ENCODE measurements around the gene PCDHA8.
A peak's percentile ranks its signal among the peaks of the same experiment; 100 is the strongest.

DNA sequence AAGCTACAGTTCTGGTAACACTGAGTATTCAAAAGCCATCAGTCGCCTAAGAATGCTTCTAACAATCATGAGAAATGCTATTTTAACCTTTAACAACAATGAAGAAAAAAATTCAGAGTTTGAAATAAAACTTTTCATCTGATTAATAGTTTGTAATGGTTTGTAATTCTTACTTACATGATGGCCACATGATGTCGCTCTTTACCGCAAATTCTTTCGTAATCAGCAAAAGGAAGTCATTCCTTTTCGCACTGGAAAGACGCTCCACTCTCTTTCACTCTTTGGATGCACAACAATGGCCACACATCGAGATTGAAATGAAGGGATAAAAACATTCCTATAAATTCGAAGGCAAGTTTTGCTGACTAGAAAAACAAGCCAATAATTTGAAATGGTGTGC lies 7.0 kb upstream of the PCDHA8 start, which contains the start of gene PCDHA7:
- TF ChIP-seq TAF1 (IDR thresholded peaks at IDR 0.05; ENCODE audit: borderline replicate concordance, low read depth, low read length) (no peak), ESRRA (IDR thresholded peaks at IDR 0.05; ENCODE audit: low read length) (no peak), JUND (IDR thresholded peaks at IDR 0.05; ENCODE audit: low read depth, low read length) (no peak), POLR2AphosphoS5 (IDR thresholded peaks at IDR 0.05; ENCODE audit: low read length) (no peak), RFX5 (IDR thresholded peaks at IDR 0.05; ENCODE audit: low read depth, low read length) (no peak), POLR2A (IDR thresholded peaks at IDR 0.05; ENCODE audit: low read depth, low read length) (no peak), YBX1 (IDR thresholded peaks at IDR 0.05) (no peak), SMAD5 (IDR thresholded peaks at IDR 0.05; ENCODE audit: low read depth) (no peak), HDAC2 (IDR thresholded peaks at IDR 0.05) (no peak), ZZZ3 (IDR thresholded peaks at IDR 0.05; ENCODE audit: control insufficient read depth, insufficient read length, low read depth) (no peak)
- TF ChIP-seq, protein P1, sequence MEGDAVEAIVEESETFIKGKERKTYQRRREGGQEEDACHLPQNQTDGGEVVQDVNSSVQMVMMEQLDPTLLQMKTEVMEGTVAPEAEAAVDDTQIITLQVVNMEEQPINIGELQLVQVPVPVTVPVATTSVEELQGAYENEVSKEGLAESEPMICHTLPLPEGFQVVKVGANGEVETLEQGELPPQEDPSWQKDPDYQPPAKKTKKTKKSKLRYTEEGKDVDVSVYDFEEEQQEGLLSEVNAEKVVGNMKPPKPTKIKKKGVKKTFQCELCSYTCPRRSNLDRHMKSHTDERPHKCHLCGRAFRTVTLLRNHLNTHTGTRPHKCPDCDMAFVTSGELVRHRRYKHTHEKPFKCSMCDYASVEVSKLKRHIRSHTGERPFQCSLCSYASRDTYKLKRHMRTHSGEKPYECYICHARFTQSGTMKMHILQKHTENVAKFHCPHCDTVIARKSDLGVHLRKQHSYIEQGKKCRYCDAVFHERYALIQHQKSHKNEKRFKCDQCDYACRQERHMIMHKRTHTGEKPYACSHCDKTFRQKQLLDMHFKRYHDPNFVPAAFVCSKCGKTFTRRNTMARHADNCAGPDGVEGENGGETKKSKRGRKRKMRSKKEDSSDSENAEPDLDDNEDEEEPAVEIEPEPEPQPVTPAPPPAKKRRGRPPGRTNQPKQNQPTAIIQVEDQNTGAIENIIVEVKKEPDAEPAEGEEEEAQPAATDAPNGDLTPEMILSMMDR (IDR thresholded peaks at IDR 0.05 in 2 of 3, conservative IDR thresholded peaks at IDR 0.05 in 1 of 3; ENCODE audit: control insufficient read depth in 2 of 3, extremely low read depth in 1 of 3, insufficient read depth in 1 of 3, low read depth in 3 of 3, low read length in 3 of 3) = 0 out of 6 replicates have a peak, but pooled peaks of 1 of the 3 experiments have one; percentile 4
- TF ChIP-seq, protein P2, sequence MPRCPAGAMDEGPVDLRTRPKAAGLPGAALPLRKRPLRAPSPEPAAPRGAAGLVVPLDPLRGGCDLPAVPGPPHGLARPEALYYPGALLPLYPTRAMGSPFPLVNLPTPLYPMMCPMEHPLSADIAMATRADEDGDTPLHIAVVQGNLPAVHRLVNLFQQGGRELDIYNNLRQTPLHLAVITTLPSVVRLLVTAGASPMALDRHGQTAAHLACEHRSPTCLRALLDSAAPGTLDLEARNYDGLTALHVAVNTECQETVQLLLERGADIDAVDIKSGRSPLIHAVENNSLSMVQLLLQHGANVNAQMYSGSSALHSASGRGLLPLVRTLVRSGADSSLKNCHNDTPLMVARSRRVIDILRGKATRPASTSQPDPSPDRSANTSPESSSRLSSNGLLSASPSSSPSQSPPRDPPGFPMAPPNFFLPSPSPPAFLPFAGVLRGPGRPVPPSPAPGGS (IDR thresholded peaks at IDR 0.05; ENCODE audit: borderline replicate concordance, insufficient read depth, low read depth, low read length, poor library complexity, severe bottlenecking) = no peak
- TF ChIP-seq, protein P3, sequence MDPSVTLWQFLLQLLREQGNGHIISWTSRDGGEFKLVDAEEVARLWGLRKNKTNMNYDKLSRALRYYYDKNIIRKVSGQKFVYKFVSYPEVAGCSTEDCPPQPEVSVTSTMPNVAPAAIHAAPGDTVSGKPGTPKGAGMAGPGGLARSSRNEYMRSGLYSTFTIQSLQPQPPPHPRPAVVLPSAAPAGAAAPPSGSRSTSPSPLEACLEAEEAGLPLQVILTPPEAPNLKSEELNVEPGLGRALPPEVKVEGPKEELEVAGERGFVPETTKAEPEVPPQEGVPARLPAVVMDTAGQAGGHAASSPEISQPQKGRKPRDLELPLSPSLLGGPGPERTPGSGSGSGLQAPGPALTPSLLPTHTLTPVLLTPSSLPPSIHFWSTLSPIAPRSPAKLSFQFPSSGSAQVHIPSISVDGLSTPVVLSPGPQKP (IDR thresholded peaks at IDR 0.05; ENCODE audit: low read depth, low read length) = no peak
- TF ChIP-seq, protein P4, sequence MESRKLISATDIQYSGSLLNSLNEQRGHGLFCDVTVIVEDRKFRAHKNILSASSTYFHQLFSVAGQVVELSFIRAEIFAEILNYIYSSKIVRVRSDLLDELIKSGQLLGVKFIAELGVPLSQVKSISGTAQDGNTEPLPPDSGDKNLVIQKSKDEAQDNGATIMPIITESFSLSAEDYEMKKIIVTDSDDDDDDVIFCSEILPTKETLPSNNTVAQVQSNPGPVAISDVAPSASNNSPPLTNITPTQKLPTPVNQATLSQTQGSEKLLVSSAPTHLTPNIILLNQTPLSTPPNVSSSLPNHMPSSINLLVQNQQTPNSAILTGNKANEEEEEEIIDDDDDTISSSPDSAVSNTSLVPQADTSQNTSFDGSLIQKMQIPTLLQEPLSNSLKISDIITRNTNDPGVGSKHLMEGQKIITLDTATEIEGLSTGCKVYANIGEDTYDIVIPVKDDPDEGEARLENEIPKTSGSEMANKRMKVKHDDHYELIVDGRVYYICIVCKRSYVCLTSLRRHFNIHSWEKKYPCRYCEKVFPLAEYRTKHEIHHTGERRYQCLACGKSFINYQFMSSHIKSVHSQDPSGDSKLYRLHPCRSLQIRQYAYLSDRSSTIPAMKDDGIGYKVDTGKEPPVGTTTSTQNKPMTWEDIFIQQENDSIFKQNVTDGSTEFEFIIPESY (IDR thresholded peaks at IDR 0.05) = no peak
